MM.1S (cell line): ENCODE results near the gene UBL5.
"Not testable (repeated sequence)": the region's sequence is repeated elsewhere in the genome, so short reads cannot be mapped to it uniquely, and the experiment has no call there.

ENCODE experiments used
- DNase-seq: peaks from one replicate; pipeline ENCODE4 v3.0.0-alpha.2; 2015
- H2AFZ ChIP-seq: fragments of 300-600 bp; sonication (generic); 2 replicates; pipeline ENCODE4 v1.6.0; 2016; ENCODE audit warnings: antibody characterized with exemption, low read length
- H3F3A ChIP-seq: fragments of 300-600 bp; sonication (generic); 2 replicates; pipeline ENCODE4 v1.6.1; 2016; ENCODE audit warnings: mild to moderate bottlenecking, antibody characterized with exemption, low read length, moderate library complexity, mixed read lengths; ENCODE audit not compliant: insufficient read depth
- H3K27ac ChIP-seq: fragments of 300-600 bp; sonication (generic); 2 replicates; pipeline ENCODE4 v1.5.1; 2016; ENCODE audit warnings: mild to moderate bottlenecking, low read length
- H3K27me3 ChIP-seq: fragments of 300-600 bp; sonication (generic); replicated peaks from 2 replicates; pipeline ENCODE4 v1.6.0; 2016; ENCODE audit warnings: low read length; ENCODE audit not compliant: insufficient read depth
- H3K36me3 ChIP-seq: fragments of 300-600 bp; sonication (generic); replicated peaks from 2 replicates; pipeline ENCODE4 v1.6.1; 2016; ENCODE audit warnings: mild to moderate bottlenecking, low read length, mixed read lengths; ENCODE audit not compliant: insufficient read depth
- H3K4me1 ChIP-seq: fragments of 300-600 bp; sonication (generic); 2 replicates; pipeline ENCODE4 v1.6.1; 2016; ENCODE audit warnings: low read length, mixed read lengths
- H3K4me2 ChIP-seq: fragments of 300-600 bp; sonication (generic); 2 replicates; pipeline ENCODE4 v1.6.0; 2016; ENCODE audit warnings: low read depth, low read length
- H3K4me3 ChIP-seq: fragments of 300-600 bp; sonication (generic); 2 replicates; pipeline ENCODE4 v1.5.1; 2016; ENCODE audit warnings: low read length, mixed read lengths
- H3K79me2 ChIP-seq: fragments of 300-600 bp; sonication (generic); 2 replicates; pipeline ENCODE4 v1.6.1; 2016; ENCODE audit warnings: mixed run types, low read length, mixed read lengths
- H3K9ac ChIP-seq: fragments of 300-600 bp; sonication (generic); 2 replicates; pipeline ENCODE4 v1.6.1; 2016; ENCODE audit warnings: low read length, mixed read lengths
- H3K9me2 ChIP-seq: fragments of 300-600 bp; sonication (generic); replicated peaks from 2 replicates; pipeline ENCODE4 v1.6.1; 2016; ENCODE audit warnings: mild to moderate bottlenecking, low read length, mixed read lengths; ENCODE audit not compliant: insufficient read depth
- H3K9me3 ChIP-seq: fragments of 300-600 bp; sonication (generic); replicated peaks from 2 replicates; pipeline ENCODE4 v1.6.1; 2016; ENCODE audit warnings: mild to moderate bottlenecking, low read length, mixed read lengths; ENCODE audit not compliant: insufficient read depth
- H4K20me1 ChIP-seq: fragments of 300-600 bp; sonication (generic); 2 replicates; pipeline ENCODE4 v1.6.1; 2016; ENCODE audit warnings: mild to moderate bottlenecking, low read length, moderate library complexity, mixed read lengths; ENCODE audit not compliant: insufficient read depth
- CTCF ChIP-seq: fragments of 300-600 bp; sonication (generic); IDR thresholded peaks from 2 replicates; pipeline ENCODE4 v1.5.1; 2016; ENCODE audit warnings: antibody characterized with exemption, low read length, mixed read lengths
- EZH2 ChIP-seq: fragments of 300-600 bp; sonication (generic); optimal IDR thresholded peaks from 2 replicates; pipeline ENCODE3; 2017; ENCODE audit warnings: low read depth, mild to moderate bottlenecking, antibody characterized with exemption, low read length, mixed read lengths
- EZH2phosphoT487 ChIP-seq: fragments of 300-600 bp; sonication (generic); IDR thresholded peaks from 2 replicates; pipeline ENCODE4 v1.6.1; 2018; ENCODE audit warnings: antibody characterized with exemption, low read length

Gene UBL5

DNA sequence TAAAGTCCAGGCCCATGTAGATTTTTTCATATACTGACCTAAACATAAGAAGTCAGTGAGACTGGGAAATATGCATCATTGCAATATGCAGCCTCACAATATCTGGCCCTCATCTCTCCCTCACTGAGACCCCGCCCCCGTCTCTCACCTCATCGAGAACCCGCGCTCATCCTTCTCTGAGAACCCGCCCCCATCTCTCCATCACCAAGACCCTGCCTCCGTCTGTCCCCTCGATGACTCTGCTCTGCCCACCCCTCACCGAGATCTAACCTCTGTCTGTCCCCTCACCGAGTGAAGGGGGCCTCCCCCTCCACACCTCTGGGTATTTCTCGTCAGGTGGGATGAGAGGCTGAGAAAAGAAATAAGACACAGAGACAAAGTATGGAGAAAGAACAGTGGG is 38.7 kb upstream of the UBL5 start:
- Histone ChIP-seq H3K4me2 (no peak overlapping the region), H3K9ac (no peak overlapping the region), H3K27me3 (peaks cover 8% of the 10 kb centered on the region), H4K20me1 (no peaks in the 10 kb centered on the region), H3K36me3 (no peaks in the 10 kb centered on the region), H3K9me2 (no peaks in the 10 kb centered on the region), H3K27ac (no peak overlapping the region), H2AFZ (no peak overlapping the region), H3F3A (peaks cover 12% of the 10 kb centered on the region; the same call in 1 of the 2 replicates), H3K4me3 (no peak overlapping the region), H3K9me3 (no peaks in the 10 kb centered on the region), H3K79me2 (no peaks in the 10 kb centered on the region), H3K4me1 (no peaks in the 10 kb centered on the region)
- DNase-seq = no peak
- TF ChIP-seq EZH2phosphoT487 (no peak), EZH2 (no peak), CTCF (no peak)

GRCh38 chr19:9789579-9789978 is 38.1 kb upstream of the UBL5 start:
- H4K20me1 ChIP-seq, H3K9me2 ChIP-seq, H3K9me3 ChIP-seq, DNase-seq, H3K4me1 ChIP-seq, H3K9ac ChIP-seq, H3K27ac ChIP-seq, H2AFZ ChIP-seq, H3K27me3 ChIP-seq, H3K79me2 ChIP-seq, H3K4me2 ChIP-seq, H3K36me3 ChIP-seq, H3K4me3 ChIP-seq: not testable (repeated sequence)
- peaks cover 12% of the 10 kb centered on the region; the same call in 1 of the 2 replicates for H3F3A ChIP-seq

- H3K9me2 ChIP-seq, H3K79me2 ChIP-seq, H3K27ac ChIP-seq, H3K9ac ChIP-seq, H3K9me3 ChIP-seq, H2AFZ ChIP-seq, H4K20me1 ChIP-seq, H3K36me3 ChIP-seq, DNase-seq, H3K27me3 ChIP-seq, H3K4me1 ChIP-seq: not testable (repeated sequence)
- peak overlapping the region; percentile 62; the same call in 1 of the 2 replicates for H3K4me3 ChIP-seq
- peak overlapping the region; percentile 47; the same call in 1 of the 2 replicates for H3K4me2 ChIP-seq
- peaks cover 12% of the 10 kb centered on the region; the same call in 1 of the 2 replicates for H3F3A ChIP-seq
Observed at GRCh38 chr19:9791073-9791367, 36.7 kb upstream of the UBL5 start.

- peaks cover 7% of the 10 kb centered on the region for H3K27me3 ChIP-seq
- H3K9me2 ChIP-seq = no peaks in the 10 kb centered on the region
- H3K4me1 ChIP-seq = peaks cover 7% of the 10 kb centered on the region
- H3K4me2 ChIP-seq = peak overlapping the region; percentile 66
- H3K4me3 ChIP-seq = peak overlapping the region; percentile 69
- peaks cover 12% of the 10 kb centered on the region; the same call in 1 of the 2 replicates for H3F3A ChIP-seq
- DNase-seq = peak; percentile 87
- TF ChIP-seq EZH2 = no peak
- TF ChIP-seq CTCF = no peak
- no peak for TF ChIP-seq EZH2phosphoT487
- no peaks in the 10 kb centered on the region for H3K36me3 ChIP-seq
- H3K9me3 ChIP-seq = no peaks in the 10 kb centered on the region
- no peak overlapping the region for H3K27ac ChIP-seq
- no peaks in the 10 kb centered on the region for H3K79me2 ChIP-seq
- H3K9ac ChIP-seq = peak overlapping the region; percentile 21; the same call in 1 of the 2 replicates
- H2AFZ ChIP-seq = peak overlapping the region; percentile 88
- no peaks in the 10 kb centered on the region for H4K20me1 ChIP-seq
Observed at GRCh38 chr19:9791552-9792205, 36.0 kb upstream of the UBL5 start.
